ENCODE data around the gene ABCC6.

- TF ChIP-seq, protein P1, sequence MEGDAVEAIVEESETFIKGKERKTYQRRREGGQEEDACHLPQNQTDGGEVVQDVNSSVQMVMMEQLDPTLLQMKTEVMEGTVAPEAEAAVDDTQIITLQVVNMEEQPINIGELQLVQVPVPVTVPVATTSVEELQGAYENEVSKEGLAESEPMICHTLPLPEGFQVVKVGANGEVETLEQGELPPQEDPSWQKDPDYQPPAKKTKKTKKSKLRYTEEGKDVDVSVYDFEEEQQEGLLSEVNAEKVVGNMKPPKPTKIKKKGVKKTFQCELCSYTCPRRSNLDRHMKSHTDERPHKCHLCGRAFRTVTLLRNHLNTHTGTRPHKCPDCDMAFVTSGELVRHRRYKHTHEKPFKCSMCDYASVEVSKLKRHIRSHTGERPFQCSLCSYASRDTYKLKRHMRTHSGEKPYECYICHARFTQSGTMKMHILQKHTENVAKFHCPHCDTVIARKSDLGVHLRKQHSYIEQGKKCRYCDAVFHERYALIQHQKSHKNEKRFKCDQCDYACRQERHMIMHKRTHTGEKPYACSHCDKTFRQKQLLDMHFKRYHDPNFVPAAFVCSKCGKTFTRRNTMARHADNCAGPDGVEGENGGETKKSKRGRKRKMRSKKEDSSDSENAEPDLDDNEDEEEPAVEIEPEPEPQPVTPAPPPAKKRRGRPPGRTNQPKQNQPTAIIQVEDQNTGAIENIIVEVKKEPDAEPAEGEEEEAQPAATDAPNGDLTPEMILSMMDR (IDR thresholded peaks at IDR 0.05; ENCODE audit: extremely low read depth in 1 of 2, insufficient read depth in 1 of 2, low read depth in 1 of 2, low read length in 2 of 2): no peak
- no peak for TF ChIP-seq EZH2 (IDR thresholded peaks at IDR 0.05; ENCODE audit: borderline replicate concordance, low read depth, low read length, severe bottlenecking)
- TF ChIP-seq POLR2AphosphoS5 (IDR thresholded peaks at IDR 0.05; ENCODE audit: insufficient read depth, low read depth, low read length): no peak
- no peak for TF ChIP-seq POLR2A (IDR thresholded peaks at IDR 0.05; ENCODE audit: low read depth, low read length)
- no peak for TF ChIP-seq MAX (IDR thresholded peaks at IDR 0.05; ENCODE audit: insufficient read depth, insufficient read length)
- TF ChIP-seq JUN (IDR thresholded peaks at IDR 0.05; ENCODE audit: borderline replicate concordance, insufficient read depth, insufficient read length, low read depth): no peak
- TF ChIP-seq FOS (IDR thresholded peaks at IDR 0.05; ENCODE audit: borderline replicate concordance, insufficient read depth, low read length): no peak
These were observed 31.7 kb downstream of the ABCC6 start for GRCh38 chr16:16191493-16192167.

Measured in endothelial cell of umbilical vein (primary cell).